CD4-positive, alpha-beta T cell treated with Interleukin-15 for 4 hours (primary cell): Measurements from ENCODE around the gene SEZ6L2.
A peak's percentile ranks its signal among the peaks of the same experiment; 100 is the strongest.
"Not testable (repeated sequence)": the region's sequence is repeated elsewhere in the genome, so short reads cannot be mapped to it uniquely, and the experiment has no call there.

Experiments used
- DNase-seq: peaks from one replicate; pipeline ENCODE4 v3.0.0-alpha.2; 2020; ENCODE audit warnings: low spot score

The SEZ6L2 gene

GRCh38 chr16:29899516-29900101 lies at the start of gene SEZ6L2:
Gene SEZ6L2, minus strand, starts transcription at chr16:29899550. Its CDS starts 531 bp downstream, at chr16:29899019.
- DNase-seq: no peak

- DNase-seq: no peak
These were observed 48.5 kb upstream of the SEZ6L2 start for GRCh38 chr16:29947897-29948296.

GRCh38 chr16:29943846-29944799 lies 44.8 kb upstream of the SEZ6L2 start:
- no peak for DNase-seq

- DNase-seq: no peak
These were observed 41.3 kb upstream of the SEZ6L2 start for GRCh38 chr16:29940656-29941055.

GRCh38 chr16:29931750-29932149 lies 32.4 kb upstream of the SEZ6L2 start:
- not testable (repeated sequence) for DNase-seq

- no peak for DNase-seq
These were observed 27.9 kb upstream of the SEZ6L2 start for GRCh38 chr16:29927070-29927905.

- DNase-seq: no peak
These were observed 27.3 kb upstream of the SEZ6L2 start for GRCh38 chr16:29926711-29927052.

- DNase-seq: peak; percentile 90
These were observed 26.7 kb upstream of the SEZ6L2 start, which contains the start of gene KCTD13 for GRCh38 chr16:29925781-29926710. Gene KCTD13, minus strand, starts transcription at chr16:29926226. Its CDS starts 193 bp downstream, at chr16:29926033.

- DNase-seq: no peak
These were observed 25.9 kb upstream of the SEZ6L2 start for GRCh38 chr16:29925105-29925756.

GRCh38 chr16:29922986-29923501 lies 23.7 kb upstream of the SEZ6L2 start:
- DNase-seq: no peak

- DNase-seq: no peak
These were observed 23.0 kb upstream of the SEZ6L2 start for GRCh38 chr16:29922326-29922725.

GRCh38 chr16:29921034-29921385 lies 21.7 kb upstream of the SEZ6L2 start:
- no peak for DNase-seq

GRCh38 chr16:29920288-29921033 lies 21.1 kb upstream of the SEZ6L2 start:
- no peak for DNase-seq

- no peak for DNase-seq
These were observed 17.6 kb upstream of the SEZ6L2 start for GRCh38 chr16:29916979-29917378.

GRCh38 chr16:29915590-29916247 lies 16.4 kb upstream of the SEZ6L2 start:
- no peak for DNase-seq

- no peak for DNase-seq
These were observed 14.2 kb upstream of the SEZ6L2 start for GRCh38 chr16:29913514-29913913.

GRCh38 chr16:29912087-29912486 lies 12.7 kb upstream of the SEZ6L2 start:
- no peak for DNase-seq

- DNase-seq: no peak
These were observed 12.3 kb upstream of the SEZ6L2 start for GRCh38 chr16:29911676-29912010.
